PC-9 (cell line): ENCODE data around the gene CNNM2. TPM values are rescaled to one million over a fixed set of nuclear protein-coding genes. Genes with fewer than 3 reads are reported as not detected.

ENCODE experiments used
- BruUV-seq: library from RNA; stranded (reverse); fragments of 400-500 nt; replicated peaks from 2 replicates; lab custom pipeline; 2021; lab: Mats Ljungman, UMichigan
- CTCF ChIA-PET: fragments of 300-600 bp; sonication (Branson Sonifier 250); formaldehyde crosslinking; loops from one replicate; lab custom pipeline; 2022; ENCODE audit warnings: antibody characterized with exemption; lab: Charles Lee
- POLR2A ChIA-PET: fragments of 300-600 bp; sonication (Branson Sonifier 250); formaldehyde crosslinking; loops from one replicate; lab custom pipeline; 2022; ENCODE audit warnings: antibody characterized with exemption; ENCODE audit not compliant: unreplicated experiment; lab: Charles Lee
- DNase-seq, 2 experiments: peaks; one replicate each; pipeline versions ENCODE4 v3.0.0 to v3.0.0-alpha.2; 2015 to 2022; ENCODE audit warnings: mixed read lengths in 1 of 2
- H2AFZ ChIP-seq: fragments of 200-600 bp; sonication (generic); 2 replicates; pipeline ENCODE4 v1.8.1; 2017; ENCODE audit warnings: antibody characterized with exemption
- H3F3A ChIP-seq: fragments of 200-600 bp; sonication (generic); 2 replicates; pipeline ENCODE4 v1.8.1; 2017; ENCODE audit warnings: antibody characterized with exemption, mild to moderate bottlenecking, low read depth; ENCODE audit not compliant: insufficient read depth
- H3K27ac ChIP-seq: fragments of 200-600 bp; sonication (generic); 2 replicates; pipeline ENCODE4 v1.6.1; 2016; ENCODE audit warnings: mixed run types
- H3K27me3 ChIP-seq: fragments of 200-600 bp; sonication (generic); 2 replicates; pipeline ENCODE4 v1.6.1; 2016; ENCODE audit warnings: low read depth, mixed run types; ENCODE audit not compliant: insufficient read depth
- H3K36me3 ChIP-seq: fragments of 200-600 bp; sonication (generic); 2 replicates; pipeline ENCODE4 v1.6.1; 2016; ENCODE audit warnings: low read depth, mixed run types
- H3K4me1 ChIP-seq: fragments of 200-600 bp; sonication (generic); replicated peaks from 2 replicates; pipeline ENCODE4 v1.6.1; 2016; ENCODE audit warnings: mixed run types; ENCODE audit not compliant: insufficient read depth
- H3K4me2 ChIP-seq: fragments of 200-600 bp; sonication (generic); 2 replicates; pipeline ENCODE4 v1.6.1; 2017; ENCODE audit warnings: mixed run types
- H3K4me3 ChIP-seq: fragments of 200-600 bp; sonication (generic); 2 replicates; pipeline ENCODE4 v1.6.1; 2016; ENCODE audit warnings: mixed run types
- H3K79me2 ChIP-seq: fragments of 200-600 bp; sonication (generic); 2 replicates; pipeline ENCODE4 v1.6.1; 2017; ENCODE audit warnings: low read depth, mixed run types
- H3K9me2 ChIP-seq: fragments of 200-600 bp; sonication (generic); 2 replicates; pipeline ENCODE4 v1.8.1; 2017; ENCODE audit warnings: mild to moderate bottlenecking; ENCODE audit not compliant: insufficient read depth
- H3K9me3 ChIP-seq: fragments of 200-600 bp; sonication (generic); 2 replicates; pipeline ENCODE4 v1.8.1; 2016; ENCODE audit warnings: low read depth; ENCODE audit not compliant: insufficient read depth
- H4K20me1 ChIP-seq: fragments of 200-600 bp; sonication (generic); 2 replicates; pipeline ENCODE4 v1.8.1; 2017; ENCODE audit not compliant: insufficient read depth
- CTCF ChIP-seq: fragments of 200-600 bp; sonication (generic); conservative IDR thresholded peaks from 2 replicates; pipeline ENCODE4 v1.6.1; 2017; ENCODE audit warnings: mixed run types, antibody characterized with exemption, mild to moderate bottlenecking, moderate library complexity
- EZH2 ChIP-seq: fragments of 200-600 bp; sonication (generic); IDR thresholded peaks from 2 replicates; pipeline ENCODE4 v1.8.0; 2017; ENCODE audit warnings: antibody characterized with exemption, low read depth
- intact Hi-C: fragments of 100-400 bp; cut with micrococcal nuclease; formaldehyde crosslinking; loops from one replicate; pipeline ENCODE4 v1.10.0; 2022; ENCODE audit not compliant: unreplicated experiment
- total RNA-seq: library from RNA; stranded (reverse); gene quantifications from 2 replicates; pipeline ENCODE4 v1.2.3, GENCODE V29; 2021

CNNM2 gene
- total RNA-seq, 1 experiment from 2014 or later: 8.8 TPM

- H4K20me1 ChIP-seq: no peaks in the 10 kb centered on the region
- H3K27ac ChIP-seq: no peak overlapping the region
- H3K9me2 ChIP-seq: no peaks in the 10 kb centered on the region
- BruUV-seq: TSS peak; percentile 32
- CTCF ChIA-PET: no interaction called here
- no peaks in the 10 kb centered on the region for H3K36me3 ChIP-seq
- peaks cover 6% of the 10 kb centered on the region; the same call in 1 of the 2 replicates for H3K79me2 ChIP-seq
- intact Hi-C loops: loop anchor here (5.0 to 10.0 kb wide), 3 partner anchors 415 to 563 kb away; partner anchors contain the start of genes ATP5MK and PDCD11
- peaks cover 36% of the 10 kb centered on the region for H3K4me1 ChIP-seq
- no peaks in the 10 kb centered on the region for H3K9me3 ChIP-seq
- no peak for DNase-seq
- POLR2A ChIA-PET: no interaction called here
- H3K27me3 ChIP-seq: no peaks in the 10 kb centered on the region
- no peak for TF ChIP-seq EZH2
- no peaks in the 10 kb centered on the region for H3F3A ChIP-seq
- peak overlapping the region; percentile 87 for H2AFZ ChIP-seq
- H3K4me2 ChIP-seq: peak overlapping the region; percentile 75
- H3K4me3 ChIP-seq: peak overlapping the region; percentile 96
Observed at GRCh38 chr10:102919246-102919959, 1.3 kb downstream of the CNNM2 start.

DNA sequence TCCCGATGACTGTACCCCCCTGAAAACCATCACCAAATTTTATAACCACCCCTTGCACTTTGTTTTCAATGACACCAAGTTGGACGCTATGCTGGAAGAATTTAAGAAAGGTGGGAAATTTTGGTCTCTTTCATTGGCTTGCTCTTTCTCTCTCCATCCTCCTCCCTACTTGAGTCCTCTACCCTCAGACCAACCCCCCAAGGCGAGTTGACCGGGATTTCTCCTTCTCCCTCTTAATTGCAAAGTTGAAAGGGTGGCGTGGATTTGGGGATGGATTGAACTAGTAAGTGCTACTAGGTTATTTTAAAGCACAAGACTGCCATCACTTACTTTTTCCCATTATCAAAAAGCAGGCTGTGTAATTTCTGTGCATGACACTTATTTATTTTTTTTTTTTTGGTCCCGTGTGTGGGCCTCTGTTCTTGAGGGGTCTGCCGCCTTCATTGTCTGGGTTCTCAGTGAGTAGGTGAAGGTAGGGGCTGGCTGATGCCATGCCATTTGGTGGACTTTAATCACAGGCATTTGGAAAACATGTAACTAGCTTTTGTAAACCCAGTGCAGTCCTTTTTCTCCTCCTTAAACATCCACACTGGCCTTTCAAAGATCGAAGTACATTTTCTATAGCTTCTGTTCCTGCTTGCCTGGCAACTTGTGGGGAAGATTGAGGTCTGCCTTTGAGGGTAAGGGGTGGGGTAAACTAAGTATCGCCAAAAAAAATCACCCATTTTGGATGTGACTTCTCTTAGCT is 2.1 kb downstream of the CNNM2 start:
- no peaks in the 10 kb centered on the region for H4K20me1 ChIP-seq
- TF ChIP-seq CTCF: no peak
- TF ChIP-seq EZH2: no peak
- H3K4me2 ChIP-seq: peak overlapping the region; percentile 75
- no peak overlapping the region for H3K27ac ChIP-seq
- H3K9me3 ChIP-seq: no peaks in the 10 kb centered on the region
- H3F3A ChIP-seq: no peaks in the 10 kb centered on the region
- intact Hi-C loops: loop anchor here (5.0 to 10.0 kb wide), 3 partner anchors 415 to 562 kb away; partner anchors contain the start of genes ATP5MK and PDCD11
- no peaks in the 10 kb centered on the region for H3K27me3 ChIP-seq
- no peak overlapping the region for H2AFZ ChIP-seq
- POLR2A ChIA-PET: no interaction called here
- H3K4me1 ChIP-seq: peaks cover 36% of the 10 kb centered on the region
- no peaks in the 10 kb centered on the region for H3K9me2 ChIP-seq
- no TSS peak for BruUV-seq
- peak overlapping the region; percentile 96; the same call in 1 of the 2 replicates for H3K4me3 ChIP-seq
- no peaks in the 10 kb centered on the region for H3K36me3 ChIP-seq
- CTCF ChIA-PET: interaction anchor here (0.6 kb wide), 2 partner anchors 319 to 465 kb away, joined by 4 to 16 read pairs; no protein-coding TSS in a partner anchor
- DNase-seq: no peak
- peaks cover 6% of the 10 kb centered on the region; the same call in 1 of the 2 replicates for H3K79me2 ChIP-seq

- POLR2A ChIA-PET: no interaction called here
- H3K36me3 ChIP-seq: no peaks in the 10 kb centered on the region
- no peaks in the 10 kb centered on the region for H3K9me2 ChIP-seq
- H3K4me2 ChIP-seq: no peak overlapping the region
- no peaks in the 10 kb centered on the region for H3K27me3 ChIP-seq
- intact Hi-C loops: no loop called here
- no peak overlapping the region for H3K27ac ChIP-seq
- no peak for DNase-seq
- H3K4me3 ChIP-seq: no peak overlapping the region
- no TSS peak for BruUV-seq
- H3K79me2 ChIP-seq: peaks cover 6% of the 10 kb centered on the region; the same call in 1 of the 2 replicates
- CTCF ChIA-PET: no interaction called here
- H3F3A ChIP-seq: no peaks in the 10 kb centered on the region
- H4K20me1 ChIP-seq: no peaks in the 10 kb centered on the region
- TF ChIP-seq EZH2: no peak
- TF ChIP-seq CTCF: no peak
- H3K9me3 ChIP-seq: no peaks in the 10 kb centered on the region
- H2AFZ ChIP-seq: no peak overlapping the region
- H3K4me1 ChIP-seq: peaks cover 36% of the 10 kb centered on the region
Observed at GRCh38 chr10:102923601-102924000, 5.5 kb downstream of the CNNM2 start.
